DOHH2 (cell line): ENCODE results near the gene RAB4B.

Source experiments
- CTCF ChIP-seq: fragments of 200-600 bp; sonication (generic); IDR thresholded peaks from one replicate; pipeline ENCODE4 v1.5.1; 2014; ENCODE audit warnings: antibody characterized with exemption, mild to moderate bottlenecking, low read depth, low read length; ENCODE audit not compliant: poor library complexity, severe bottlenecking
- EZH2phosphoT487 ChIP-seq: fragments of 200-600 bp; sonication (generic); IDR thresholded peaks from 2 replicates; pipeline ENCODE4 v1.6.1; 2017; ENCODE audit warnings: borderline replicate concordance, mild to moderate bottlenecking, antibody characterized with exemption, low read length, moderate library complexity, mixed read lengths

DNA sequence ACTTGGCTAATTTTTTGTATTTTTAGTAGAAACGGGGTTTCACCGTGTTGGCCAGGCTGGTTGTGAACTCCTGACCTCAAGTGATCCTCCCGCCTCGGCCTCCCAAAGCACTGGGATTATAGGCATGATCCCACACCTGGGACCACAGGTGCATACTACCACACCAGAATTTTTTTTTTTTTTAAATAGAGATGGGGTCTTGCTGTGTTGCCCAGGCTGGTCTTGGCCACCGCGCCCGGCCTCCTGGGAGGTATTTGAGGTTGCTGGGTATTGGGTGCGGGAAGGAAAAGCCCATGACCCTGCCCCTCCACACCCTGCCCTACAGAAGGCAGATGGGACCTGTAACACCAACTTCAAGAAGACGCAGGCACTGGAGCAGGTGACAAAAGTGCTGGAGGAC is 41.4 kb upstream of the RAB4B start:
- no peak for TF ChIP-seq CTCF
- TF ChIP-seq EZH2phosphoT487 = no peak
